GM23338 (cell line): ENCODE data around the gene UNC93B1. TPM values are rescaled to one million over a fixed set of nuclear protein-coding genes. Genes with fewer than 3 reads are reported as not detected.

Source experiments
- ATAC-seq: fragments of 200-7000 bp; cut with Tn5 transposase; 3 replicates; pipeline ENCODE4 v1.9.1; 2020
- DNase-seq: peaks from one replicate; pipeline ENCODE4 v3.0.0-alpha.2; 2015; ENCODE audit warnings: low spot score
- H2AFZ ChIP-seq: fragments of 200-600 bp; sonication (generic); 2 replicates; pipeline ENCODE4 v1.8.0; 2016; ENCODE audit warnings: antibody characterized with exemption, mild to moderate bottlenecking, moderate library complexity
- H3F3A ChIP-seq: fragments of 200-600 bp; sonication (generic); replicated peaks from 2 replicates; pipeline ENCODE4 v1.8.0; 2017; ENCODE audit warnings: antibody characterized with exemption, mixed run types, low read depth
- H3K27ac ChIP-seq: fragments of 200-600 bp; sonication (generic); 2 replicates; pipeline ENCODE4 v1.6.1; 2016; ENCODE audit warnings: low read depth
- H3K27me3 ChIP-seq: fragments of 200-600 bp; sonication (generic); 2 replicates; pipeline ENCODE4 v1.8.0; 2016; ENCODE audit warnings: mild to moderate bottlenecking, mixed run types, moderate library complexity; ENCODE audit not compliant: insufficient read depth
- H3K36me3 ChIP-seq: fragments of 200-600 bp; sonication (generic); 2 replicates; pipeline ENCODE4 v1.8.0; 2016; ENCODE audit warnings: mild to moderate bottlenecking; ENCODE audit not compliant: insufficient read depth
- H3K4me1 ChIP-seq: fragments of 200-600 bp; sonication (generic); 2 replicates; pipeline ENCODE4 v1.8.0; 2016; ENCODE audit warnings: mild to moderate bottlenecking, moderate library complexity; ENCODE audit not compliant: insufficient read depth
- H3K4me2 ChIP-seq: fragments of 200-600 bp; sonication (generic); 2 replicates; pipeline ENCODE4 v1.7.1; 2017; ENCODE audit warnings: mixed run types
- H3K4me3 ChIP-seq: fragments of 200-600 bp; sonication (generic); 2 replicates; pipeline ENCODE4 v1.6.1; 2016; ENCODE audit warnings: mixed run types
- H3K79me2 ChIP-seq: fragments of 200-600 bp; sonication (generic); replicated peaks from 2 replicates; pipeline ENCODE4 v1.8.0; 2017; ENCODE audit warnings: mild to moderate bottlenecking; ENCODE audit not compliant: insufficient read depth
- H3K9me2 ChIP-seq: fragments of 200-600 bp; sonication (generic); 2 replicates; pipeline ENCODE4 v1.8.0; 2017; ENCODE audit not compliant: insufficient read depth
- H4K20me1 ChIP-seq: fragments of 200-600 bp; sonication (generic); replicated peaks from 2 replicates; pipeline ENCODE4 v1.8.0; 2017; ENCODE audit warnings: mild to moderate bottlenecking; ENCODE audit not compliant: insufficient read depth
- H3K27ac Mint-ChIP-seq: 2 replicates; pipeline ENCODE4 v1.8.0; 2020; ENCODE audit warnings: inconsistent platforms, mild to moderate bottlenecking, moderate library complexity, mixed read lengths
- H3K27me3 Mint-ChIP-seq: 3 replicates; pipeline ENCODE4 v1.8.0; 2022; ENCODE audit warnings: low read depth, mild to moderate bottlenecking, moderate library complexity, mixed read lengths, inconsistent platforms; ENCODE audit not compliant: insufficient read depth, poor library complexity
- H3K36me3 Mint-ChIP-seq: 3 replicates; pipeline ENCODE4 v1.8.0; 2021; ENCODE audit warnings: low read depth, mild to moderate bottlenecking, inconsistent platforms, moderate library complexity, mixed read lengths
- H3K4me1 Mint-ChIP-seq: 3 replicates; pipeline ENCODE4 v1.8.0; 2020; ENCODE audit warnings: mild to moderate bottlenecking, inconsistent platforms, mixed read lengths
- H3K4me3 Mint-ChIP-seq: 3 replicates; pipeline ENCODE4 v1.8.0; 2021; ENCODE audit warnings: moderate library complexity, mild to moderate bottlenecking, inconsistent platforms, mixed read lengths
- H3K9me3 Mint-ChIP-seq: 3 replicates; pipeline ENCODE4 v1.8.0; 2020; ENCODE audit warnings: moderate library complexity, mild to moderate bottlenecking, inconsistent platforms, mixed read lengths
- CREB1 ChIP-seq: fragments of 250-450 bp; sonication (Bioruptor Pico); IDR thresholded peaks from 2 replicates; pipeline ENCODE4 v1.5.0; 2020; ENCODE audit warnings: low read depth, mild to moderate bottlenecking, moderate library complexity
- EZH2 ChIP-seq: fragments of 200-600 bp; sonication (generic); IDR thresholded peaks from one replicate; pipeline ENCODE4 v1.8.0; 2017; ENCODE audit warnings: antibody characterized with exemption, mild to moderate bottlenecking, low read depth; ENCODE audit not compliant: unreplicated experiment
- EZH2phosphoT487 ChIP-seq: fragments of 200-600 bp; sonication (generic); IDR thresholded peaks from one replicate; pipeline ENCODE4 v1.8.1; 2018; ENCODE audit warnings: antibody characterized with exemption; ENCODE audit not compliant: unreplicated experiment
- JUNB ChIP-seq: IDR thresholded peaks from one replicate; pipeline ENCODE4 v1.6.1; 2016; ENCODE audit warnings: antibody characterized with exemption; ENCODE audit not compliant: unreplicated experiment
- NANOG ChIP-seq: IDR thresholded peaks from 2 replicates; pipeline ENCODE4 v1.6.1; 2016; ENCODE audit warnings: antibody characterized with exemption, borderline replicate concordance
- POLR2AphosphoS5 ChIP-seq: IDR thresholded peaks from 2 replicates; pipeline ENCODE4 v1.6.1; 2016; ENCODE audit warnings: antibody characterized with exemption, low read depth
- REST ChIP-seq: IDR thresholded peaks from one replicate; pipeline ENCODE4 v1.6.1; 2018; ENCODE audit warnings: antibody characterized with exemption; ENCODE audit not compliant: unreplicated experiment
- STAT1 ChIP-seq: IDR thresholded peaks from one replicate; pipeline ENCODE4 v1.6.1; 2016; ENCODE audit warnings: antibody characterized with exemption; ENCODE audit not compliant: unreplicated experiment
- ZNF114 ChIP-seq: fragments of 250-450 bp; sonication (Bioruptor Pico); IDR thresholded peaks from 2 replicates; pipeline ENCODE4 v1.5.0; 2020; ENCODE audit warnings: mild to moderate bottlenecking, moderate library complexity
- ZNF331 ChIP-seq: fragments of 250-450 bp; sonication (Bioruptor Pico); IDR thresholded peaks from 2 replicates; pipeline ENCODE4 v1.5.0; 2020; ENCODE audit warnings: low read depth, mild to moderate bottlenecking, moderate library complexity
- polyA plus RNA-seq: library from polyadenylated mRNA; unstranded; fragments of >200 nt; fragmentation: Nextera tagmentation; extraction: Ambion mirVana; gene quantifications from 2 replicates; pipeline ENCODE4 v1.2.1, GENCODE V29; 2016
- total RNA-seq: library from RNA; depleted of rRNA; stranded (reverse); fragments of >200 nt; shearing (Covaris generic); gene quantifications from 2 replicates; pipeline ENCODE4 v1.2.3, GENCODE V29; 2014
- TF ChIP-seq, protein P1 (sequence below), 2 experiments: fragments of 200-600 bp in 1 of 2; sonication (generic) in 1 of 2; conservative IDR thresholded peaks; 2 replicates each; pipeline versions ENCODE4 v1.5.1 to v1.6.1; 2016 to 2017; ENCODE audit warnings: antibody characterized with exemption in 2 of 2, low read depth in 2 of 2, mild to moderate bottlenecking in 2 of 2, moderate library complexity in 1 of 2

UNC93B1 gene
- total and polyA plus RNA-seq, 2 experiments from 2014 or later = 16.2 to 34.4 TPM

DNA sequence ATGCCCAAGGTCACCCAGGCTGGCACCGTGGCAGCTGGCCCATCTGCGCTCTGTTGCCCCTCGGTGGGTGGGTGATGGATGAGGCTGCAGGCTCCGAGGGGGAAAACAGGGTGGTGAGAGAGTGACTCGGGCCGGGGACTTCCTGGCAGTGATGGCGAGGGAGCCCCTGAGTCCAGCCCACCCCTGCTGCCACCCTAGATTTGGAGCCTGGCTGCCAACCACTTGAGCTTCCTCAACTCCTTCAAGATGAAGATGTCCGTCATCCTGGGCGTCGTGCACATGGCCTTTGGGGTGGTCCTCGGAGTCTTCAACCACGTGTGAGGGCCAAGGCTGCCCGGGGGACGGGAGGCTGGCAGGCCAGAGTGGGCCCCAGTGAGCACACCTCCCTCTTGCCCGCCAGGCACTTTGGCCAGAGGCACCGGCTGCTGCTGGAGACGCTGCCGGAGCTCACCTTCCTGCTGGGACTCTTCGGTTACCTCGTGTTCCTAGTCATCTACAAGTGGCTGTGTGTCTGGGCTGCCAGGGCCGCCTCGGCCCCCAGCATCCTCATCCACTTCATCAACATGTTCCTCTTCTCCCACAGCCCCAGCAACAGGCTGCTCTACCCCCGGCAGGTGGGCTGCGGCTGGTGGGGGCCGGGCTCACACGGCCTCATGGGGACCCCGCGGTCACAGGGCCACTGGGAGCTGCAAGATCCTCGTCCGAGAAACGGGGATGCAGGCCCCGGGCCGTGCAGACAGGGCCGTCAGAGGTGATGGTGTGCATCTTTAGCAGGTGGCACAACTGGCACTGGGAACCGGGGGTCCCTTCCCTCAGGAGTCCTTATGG, 45.0 kb upstream of the UNC93B1 start (continued):
- no peak for TF ChIP-seq EZH2phosphoT487
- TF ChIP-seq, protein P1, sequence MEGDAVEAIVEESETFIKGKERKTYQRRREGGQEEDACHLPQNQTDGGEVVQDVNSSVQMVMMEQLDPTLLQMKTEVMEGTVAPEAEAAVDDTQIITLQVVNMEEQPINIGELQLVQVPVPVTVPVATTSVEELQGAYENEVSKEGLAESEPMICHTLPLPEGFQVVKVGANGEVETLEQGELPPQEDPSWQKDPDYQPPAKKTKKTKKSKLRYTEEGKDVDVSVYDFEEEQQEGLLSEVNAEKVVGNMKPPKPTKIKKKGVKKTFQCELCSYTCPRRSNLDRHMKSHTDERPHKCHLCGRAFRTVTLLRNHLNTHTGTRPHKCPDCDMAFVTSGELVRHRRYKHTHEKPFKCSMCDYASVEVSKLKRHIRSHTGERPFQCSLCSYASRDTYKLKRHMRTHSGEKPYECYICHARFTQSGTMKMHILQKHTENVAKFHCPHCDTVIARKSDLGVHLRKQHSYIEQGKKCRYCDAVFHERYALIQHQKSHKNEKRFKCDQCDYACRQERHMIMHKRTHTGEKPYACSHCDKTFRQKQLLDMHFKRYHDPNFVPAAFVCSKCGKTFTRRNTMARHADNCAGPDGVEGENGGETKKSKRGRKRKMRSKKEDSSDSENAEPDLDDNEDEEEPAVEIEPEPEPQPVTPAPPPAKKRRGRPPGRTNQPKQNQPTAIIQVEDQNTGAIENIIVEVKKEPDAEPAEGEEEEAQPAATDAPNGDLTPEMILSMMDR (conservative IDR thresholded peaks at IDR 0.05; ENCODE audit: low read depth in 2 of 2) = no peak
- TF ChIP-seq JUNB = no peak
- no peak for TF ChIP-seq CREB1 (CRISPR knock-in tag)
- TF ChIP-seq REST = no peak
- no peak for TF ChIP-seq NANOG
- TF ChIP-seq EZH2 = no peak
- TF ChIP-seq ZNF331 (CRISPR knock-in tag) = no peak
- no peak for TF ChIP-seq ZNF114 (CRISPR knock-in tag)
- TF ChIP-seq STAT1 = no peak

GRCh38 chr11:68047437-68048290, 43.8 kb upstream of the UNC93B1 start:
- H3K4me3 Mint-ChIP-seq = no peak overlapping the region
- Histone ChIP-seq H3K27me3 (no peaks in the 10 kb centered on the region), H3K79me2 (no peaks in the 10 kb centered on the region), H4K20me1 (no peaks in the 10 kb centered on the region; the same call in 1 of the 2 replicates), H2AFZ (no peak overlapping the region), H3F3A (0 out of 2 replicates have a peak, but pooled peaks cover 4% of the 10 kb centered on the region), H3K27ac (no peak overlapping the region), H3K4me3 (no peak overlapping the region), H3K4me1 (peaks cover 6% of the 10 kb centered on the region; the same call in 1 of the 2 replicates), H3K4me2 (no peak overlapping the region), H3K36me3 (no peaks in the 10 kb centered on the region), H3K9me2 (no peaks in the 10 kb centered on the region)
- peaks cover 14% of the 10 kb centered on the region for H3K27me3 Mint-ChIP-seq
- TF ChIP-seq ZNF331 (CRISPR knock-in tag) (no peak), JUNB (no peak), CREB1 (CRISPR knock-in tag) (no peak), EZH2 (no peak), POLR2AphosphoS5 (no peak), ZNF114 (CRISPR knock-in tag) (no peak), EZH2phosphoT487 (no peak), STAT1 (no peak)
- TF ChIP-seq, protein P1 (conservative IDR thresholded peaks at IDR 0.05; ENCODE audit: low read depth in 2 of 2) = no peak
- H3K27ac Mint-ChIP-seq = no peak overlapping the region
- peaks cover 17% of the 10 kb centered on the region for H3K4me1 Mint-ChIP-seq
- DNase-seq (no peak), ATAC-seq (no peak)
- H3K9me3 Mint-ChIP-seq = no peaks in the 10 kb centered on the region
- peaks cover 2% of the 10 kb centered on the region; the same call in 1 of the 3 replicates for H3K36me3 Mint-ChIP-seq
